Heart left ventricle (tissue), 13 donors: ENCODE measurements around the gene PANK1.

ENCODE experiments used
- POLR2A ChIP-seq, 2 donors: fragments of 450-650 bp; IDR thresholded peaks; one replicate each; pipeline ENCODE4 v1.6.1; 2017; ENCODE audit warnings: antibody characterized with exemption in 2 of 2, mild to moderate bottlenecking in 2 of 2, moderate library complexity in 2 of 2
- TF ChIP-seq, protein P1 (sequence below), 12 donors: fragments of 200-600 bp; sonication (generic) in 4 of 12; IDR thresholded peaks; one replicate each; pipeline versions ENCODE4 v1.5.0 to v1.8.0; 2018 to 2022; ENCODE audit warnings: antibody characterized with exemption in 12 of 12, mild to moderate bottlenecking in 5 of 12
- donor health status: ischemic (EF 13 %, LVEDD 7.1; RV severe dilation, severe dysfunction).
- donor health status: DM: no; HTN: yes; CAD: no.
- donor health status: DM: no; HTN: no; CAD: no.
- donor health status: ischemic (EF 25% LVEDD 6.9; RV normal size, moderate dysfunction).
- donor health status: ischemic (EF 25% LVEDD 5.7; RV mildly dilated, moderate dysfunction).
- donor health status: ischemic (EF 35%, LVEDD 5.7; RV mildly dilated, moderate dysfunction).
- donor health status: nonischemic (EF 11% LVEDD 7.7; RV severe dilation, severe dysfunction).
- donor health status: DM: yes; HTN: yes; CAD: no.
- donor health status: PGD.
- donor health status: ischemic (EF 29% LVEDD 5.4; RV normal size, mild dysfunction).
- donor health status: nonischemic (EF 23%, LVEDD 6.1; RV moderate dilation, normal function).

DNA sequence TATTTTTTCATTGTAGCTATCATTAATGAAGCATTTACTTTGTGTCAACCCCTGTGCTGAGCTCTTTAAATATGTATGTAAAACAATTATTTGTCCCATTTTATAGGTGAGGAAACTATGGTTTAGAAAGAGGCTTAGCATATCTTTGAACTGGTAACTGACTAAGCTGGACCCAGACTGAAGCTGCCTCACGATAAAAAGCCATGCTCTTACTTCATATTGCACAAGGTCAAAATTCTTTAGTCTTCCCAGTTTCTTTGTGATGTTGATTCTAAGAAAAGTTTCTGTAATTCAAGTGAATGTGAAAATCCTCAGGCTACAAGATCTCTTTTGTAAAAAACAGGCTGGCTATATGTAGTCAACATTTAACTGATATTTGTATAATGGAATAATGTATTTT, 63.0 kb downstream of the PANK1 start:
- TF ChIP-seq, protein P1, sequence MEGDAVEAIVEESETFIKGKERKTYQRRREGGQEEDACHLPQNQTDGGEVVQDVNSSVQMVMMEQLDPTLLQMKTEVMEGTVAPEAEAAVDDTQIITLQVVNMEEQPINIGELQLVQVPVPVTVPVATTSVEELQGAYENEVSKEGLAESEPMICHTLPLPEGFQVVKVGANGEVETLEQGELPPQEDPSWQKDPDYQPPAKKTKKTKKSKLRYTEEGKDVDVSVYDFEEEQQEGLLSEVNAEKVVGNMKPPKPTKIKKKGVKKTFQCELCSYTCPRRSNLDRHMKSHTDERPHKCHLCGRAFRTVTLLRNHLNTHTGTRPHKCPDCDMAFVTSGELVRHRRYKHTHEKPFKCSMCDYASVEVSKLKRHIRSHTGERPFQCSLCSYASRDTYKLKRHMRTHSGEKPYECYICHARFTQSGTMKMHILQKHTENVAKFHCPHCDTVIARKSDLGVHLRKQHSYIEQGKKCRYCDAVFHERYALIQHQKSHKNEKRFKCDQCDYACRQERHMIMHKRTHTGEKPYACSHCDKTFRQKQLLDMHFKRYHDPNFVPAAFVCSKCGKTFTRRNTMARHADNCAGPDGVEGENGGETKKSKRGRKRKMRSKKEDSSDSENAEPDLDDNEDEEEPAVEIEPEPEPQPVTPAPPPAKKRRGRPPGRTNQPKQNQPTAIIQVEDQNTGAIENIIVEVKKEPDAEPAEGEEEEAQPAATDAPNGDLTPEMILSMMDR (IDR thresholded peaks at IDR 0.05), result no peak
- no peak for TF ChIP-seq POLR2A (IDR thresholded peaks at IDR 0.05)
